WI38 (cell line): Measurements from ENCODE around the gene TMEM243.

Experiments
- H3K4me3 ChIP-seq: 2 replicates; pipeline ENCODE4 v1.5.1; 2011; ENCODE audit warnings: low read depth, mild to moderate bottlenecking, control low read depth, low read length
- CTCF ChIP-seq: IDR thresholded peaks from 2 replicates; pipeline ENCODE4 v1.5.1; 2012; ENCODE audit warnings: low read depth, mild to moderate bottlenecking, control low read depth, low read length

Gene TMEM243

GRCh38 chr7:87151002-87151728, 68.4 kb downstream of the TMEM243 start:
- peak overlapping the region; percentile 92 for H3K4me3 ChIP-seq

GRCh38 chr7:87148332-87148955, 71.1 kb downstream of the TMEM243 start:
- no peak overlapping the region for H3K4me3 ChIP-seq
- TF ChIP-seq CTCF = 0 out of 2 replicates have a peak, but pooled peaks have one; percentile 13

More at GRCh38 chr7:87151002-87151728, 68.4 kb downstream of the TMEM243 start:
- no peak for TF ChIP-seq CTCF

GRCh38 chr7:87147500-87147899, 72.0 kb downstream of the TMEM243 start:
- no peak overlapping the region for H3K4me3 ChIP-seq
- TF ChIP-seq CTCF = no peak

GRCh38 chr7:87146740-87147386, 72.7 kb downstream of the TMEM243 start:
- H3K4me3 ChIP-seq = no peak overlapping the region
- no peak for TF ChIP-seq CTCF
